Keratinocyte (primary cell): Measurements from ENCODE around the gene MAGEA4. TPM values are rescaled to one million over a fixed set of nuclear protein-coding genes. Genes with fewer than 3 reads are reported as not detected.

Experiments used
- DNase-seq: peaks from one replicate; pipeline ENCODE4 v3.0.0-alpha.2; 2011; ENCODE audit warnings: low read depth, missing footprints, low spot score
- FAIRE-seq: peaks from 2 replicates; lab custom pipeline; 2011; peaks lifted over from hg19 to GRCh38; lab: Jason Lieb, UNC
- H2AFZ ChIP-seq: 2 replicates; pipeline ENCODE4 v1.6.0; 2012; ENCODE audit warnings: low read length, control low read depth, inconsistent platforms; ENCODE audit not compliant: control insufficient read depth
- H3K27ac ChIP-seq: 2 replicates; pipeline ENCODE4 v1.5.1; 2011; ENCODE audit warnings: low read length; ENCODE audit not compliant: control insufficient read depth, insufficient read depth
- H3K27me3 ChIP-seq: 3 replicates; pipeline ENCODE4 v1.6.0; 2011; ENCODE audit warnings: low read length; ENCODE audit not compliant: control insufficient read depth, insufficient read depth; ENCODE audit errors: extremely low read depth
- H3K36me3 ChIP-seq, 2 experiments: 2 replicates in 1 of 2; 3 replicates in 1 of 2; pipeline ENCODE4 v1.5.1; 2011; ENCODE audit warnings: low read length in 2 of 2, mild to moderate bottlenecking in 1 of 2; ENCODE audit not compliant: control insufficient read depth in 2 of 2, insufficient read depth in 2 of 2; ENCODE audit errors: extremely low read depth in 1 of 2
- H3K4me1 ChIP-seq: 3 replicates; pipeline ENCODE4 v1.5.1; 2011; ENCODE audit warnings: low read length; ENCODE audit not compliant: control insufficient read depth, insufficient read depth; ENCODE audit errors: extremely low read depth
- H3K4me2 ChIP-seq: 3 replicates; pipeline ENCODE4 v1.6.0; 2011; ENCODE audit warnings: low read depth, low read length; ENCODE audit not compliant: control insufficient read depth, insufficient read depth; ENCODE audit errors: extremely low read depth
- H3K4me3 ChIP-seq, 3 experiments: fragments of 200-600 bp in 1 of 3; sonication (generic) in 1 of 3; 2 replicates in 2 of 3; 3 replicates in 1 of 3; pipeline ENCODE4 v1.5.1; 2011 to 2016; ENCODE audit warnings: low read length in 3 of 3, mild to moderate bottlenecking in 3 of 3, control low read depth in 2 of 3, inconsistent platforms in 1 of 3, low read depth in 1 of 3, mixed read lengths in 1 of 3, mixed run types in 1 of 3, moderate library complexity in 1 of 3; ENCODE audit not compliant: control insufficient read depth in 2 of 3, insufficient read depth in 2 of 3; ENCODE audit errors: extremely low read depth in 1 of 3
- H3K79me2 ChIP-seq: 2 replicates; pipeline ENCODE4 v1.6.0; 2012; ENCODE audit warnings: low read length; ENCODE audit not compliant: control insufficient read depth, insufficient read depth
- H3K9ac ChIP-seq: 3 replicates; pipeline ENCODE4 v1.6.0; 2011; ENCODE audit warnings: low read length; ENCODE audit not compliant: control insufficient read depth, insufficient read depth; ENCODE audit errors: extremely low read depth
- H3K9me1 ChIP-seq: 3 replicates; pipeline ENCODE4 v1.6.0; 2011; ENCODE audit warnings: low read length; ENCODE audit not compliant: control insufficient read depth, insufficient read depth; ENCODE audit errors: extremely low read depth
- H3K9me3 ChIP-seq: 2 replicates; pipeline ENCODE4 v1.5.1; 2012; ENCODE audit warnings: low read depth, low read length; ENCODE audit not compliant: control insufficient read depth
- H4K20me1 ChIP-seq: 3 replicates; pipeline ENCODE4 v1.6.0; 2011; ENCODE audit warnings: low read length; ENCODE audit not compliant: control insufficient read depth, insufficient read depth; ENCODE audit errors: extremely low read depth
- EZH2 ChIP-seq: IDR thresholded peaks from one replicate; pipeline ENCODE4 v1.6.1; 2012; ENCODE audit warnings: inconsistent platforms, mild to moderate bottlenecking, low read length, moderate library complexity
- dilution Hi-C: fragments of 300-500 bp; cut with MboI; formaldehyde crosslinking; loops from one replicate; pipeline ENCODE4 v1.7.0; 2020; ENCODE audit warnings: low sequenced_read_pairs; ENCODE audit not compliant: extremely low pct_ligation_motif_present
- polyA plus RNA-seq, 5 experiments: library from polyadenylated mRNA; depleted of rRNA in 3 of 5; stranded (reverse) in 3 of 5; stranded (forward) in 1 of 5; unstranded in 1 of 5; fragments of >200 nt; gene quantifications; 1 replicate in 1 of 5; 2 replicates in 3 of 5; 3 replicates in 1 of 5; pipeline versions ENCODE4 v1.2.1 to v1.2.3, GENCODE V29; 2011 to 2012; ENCODE audit warnings: missing spikeins in 2 of 5, low read depth in 1 of 5, low replicate concordance in 1 of 5
- TF ChIP-seq, protein P1 (sequence below), 3 experiments: IDR thresholded peaks in 1 of 3; conservative IDR thresholded peaks in 1 of 3; optimal IDR thresholded peaks in 1 of 3; 2 replicates in 2 of 3; 3 replicates in 1 of 3; pipeline versions ENCODE3 to v1.5.1; 2011; ENCODE audit warnings: low read length in 3 of 3, mild to moderate bottlenecking in 3 of 3, moderate library complexity in 2 of 3, control low read depth in 1 of 3, inconsistent platforms in 1 of 3; ENCODE audit not compliant: insufficient read depth in 2 of 3; ENCODE audit errors: extremely low read depth in 1 of 3

Gene MAGEA4
- polyA plus RNA-seq, 1 donor (not counting 4 experiments of a cell fraction or from before 2014, with no cell fraction given) = not detected

DNA sequence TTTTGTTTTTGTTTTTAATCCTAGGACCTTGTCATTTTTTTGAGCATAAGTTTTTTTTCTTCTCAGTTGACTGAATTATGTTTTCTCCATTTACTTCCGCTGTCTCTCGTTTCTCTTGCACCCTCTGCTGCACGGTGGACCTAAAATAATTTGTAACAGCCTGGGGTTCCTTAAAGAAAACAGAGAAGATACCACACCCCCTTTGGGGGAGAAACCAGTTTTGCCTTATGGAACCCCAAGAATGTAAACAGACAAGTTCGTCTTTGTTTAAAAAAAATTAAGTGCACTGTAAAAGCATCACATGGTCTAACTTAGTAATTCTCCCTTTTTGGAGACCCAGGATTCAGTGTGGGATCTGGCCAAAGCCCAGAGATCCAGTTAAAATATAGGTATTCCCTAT, 32.8 kb upstream of the MAGEA4 start:
- no peak overlapping the region for H3K9ac ChIP-seq
- no peak for FAIRE-seq
- H3K4me3 ChIP-seq = no peak overlapping the region
- no peak overlapping the region for H3K27ac ChIP-seq
- no peaks in the 10 kb centered on the region for H3K36me3 ChIP-seq
- no peaks in the 10 kb centered on the region for H3K9me1 ChIP-seq
- no peaks in the 10 kb centered on the region for H4K20me1 ChIP-seq
- H3K9me3 ChIP-seq = no peaks in the 10 kb centered on the region
- dilution Hi-C loops = no loop called here
- no peak overlapping the region for H2AFZ ChIP-seq
- H3K4me1 ChIP-seq = peaks cover 6% of the 10 kb centered on the region
- H3K79me2 ChIP-seq = no peaks in the 10 kb centered on the region
- H3K27me3 ChIP-seq = no peaks in the 10 kb centered on the region
- TF ChIP-seq, protein P1, sequence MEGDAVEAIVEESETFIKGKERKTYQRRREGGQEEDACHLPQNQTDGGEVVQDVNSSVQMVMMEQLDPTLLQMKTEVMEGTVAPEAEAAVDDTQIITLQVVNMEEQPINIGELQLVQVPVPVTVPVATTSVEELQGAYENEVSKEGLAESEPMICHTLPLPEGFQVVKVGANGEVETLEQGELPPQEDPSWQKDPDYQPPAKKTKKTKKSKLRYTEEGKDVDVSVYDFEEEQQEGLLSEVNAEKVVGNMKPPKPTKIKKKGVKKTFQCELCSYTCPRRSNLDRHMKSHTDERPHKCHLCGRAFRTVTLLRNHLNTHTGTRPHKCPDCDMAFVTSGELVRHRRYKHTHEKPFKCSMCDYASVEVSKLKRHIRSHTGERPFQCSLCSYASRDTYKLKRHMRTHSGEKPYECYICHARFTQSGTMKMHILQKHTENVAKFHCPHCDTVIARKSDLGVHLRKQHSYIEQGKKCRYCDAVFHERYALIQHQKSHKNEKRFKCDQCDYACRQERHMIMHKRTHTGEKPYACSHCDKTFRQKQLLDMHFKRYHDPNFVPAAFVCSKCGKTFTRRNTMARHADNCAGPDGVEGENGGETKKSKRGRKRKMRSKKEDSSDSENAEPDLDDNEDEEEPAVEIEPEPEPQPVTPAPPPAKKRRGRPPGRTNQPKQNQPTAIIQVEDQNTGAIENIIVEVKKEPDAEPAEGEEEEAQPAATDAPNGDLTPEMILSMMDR (optimal IDR thresholded peaks at IDR 0.05 in 1 of 3, IDR thresholded peaks at IDR 0.05 in 1 of 3, conservative IDR thresholded peaks at IDR 0.05 in 1 of 3; ENCODE audit: extremely low read depth in 1 of 3, insufficient read depth in 2 of 3, low read length in 3 of 3) = no peak
- TF ChIP-seq EZH2 = no peak
- DNase-seq = no peak
- no peak overlapping the region for H3K4me2 ChIP-seq

DNA sequence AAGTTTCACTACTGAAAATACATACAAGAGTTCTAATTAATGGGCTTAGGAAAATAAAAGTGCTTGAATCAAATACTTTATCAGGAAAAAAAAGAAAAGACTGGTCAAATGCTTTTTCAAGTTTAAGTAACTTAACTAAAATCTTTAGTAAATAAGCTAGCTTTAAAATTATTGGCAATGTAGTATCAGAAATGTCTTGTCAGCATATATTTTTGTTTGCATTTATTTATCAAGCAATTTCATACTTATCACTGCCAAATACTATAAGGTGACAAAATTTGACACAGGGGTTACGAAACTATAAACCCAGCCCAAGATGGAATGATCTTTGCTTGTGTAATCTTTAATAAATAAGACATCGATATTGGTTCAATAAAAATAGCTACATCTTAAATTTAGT, 31.8 kb upstream of the MAGEA4 start:
- Histone ChIP-seq H3K9me1 (no peaks in the 10 kb centered on the region), H4K20me1 (no peaks in the 10 kb centered on the region), H3K27ac (no peak overlapping the region), H3K4me3 (no peak overlapping the region), H3K27me3 (no peaks in the 10 kb centered on the region), H3K9me3 (no peaks in the 10 kb centered on the region), H3K36me3 (no peaks in the 10 kb centered on the region), H3K4me1 (peaks cover 2% of the 10 kb centered on the region), H3K4me2 (no peak overlapping the region), H2AFZ (no peak overlapping the region), H3K9ac (no peak overlapping the region), H3K79me2 (no peaks in the 10 kb centered on the region)
- DNase-seq (no peak), FAIRE-seq (no peak)
- dilution Hi-C loops = no loop called here
- TF ChIP-seq, protein P1 (optimal IDR thresholded peaks at IDR 0.05 in 1 of 3, IDR thresholded peaks at IDR 0.05 in 1 of 3, conservative IDR thresholded peaks at IDR 0.05 in 1 of 3; ENCODE audit: extremely low read depth in 1 of 3, insufficient read depth in 2 of 3, low read length in 3 of 3) = no peak
- TF ChIP-seq EZH2 = no peak
